RKO (cell line): ENCODE measurements around the gene DCK.
"Not testable (repeated sequence)": the region's sequence is repeated elsewhere in the genome, so short reads cannot be mapped to it uniquely, and the experiment has no call there.

Experiments
- DNase-seq: peaks from one replicate; pipeline ENCODE4 v3.0.0-alpha.2; 2016; ENCODE audit warnings: low spot score

Gene DCK

DNA sequence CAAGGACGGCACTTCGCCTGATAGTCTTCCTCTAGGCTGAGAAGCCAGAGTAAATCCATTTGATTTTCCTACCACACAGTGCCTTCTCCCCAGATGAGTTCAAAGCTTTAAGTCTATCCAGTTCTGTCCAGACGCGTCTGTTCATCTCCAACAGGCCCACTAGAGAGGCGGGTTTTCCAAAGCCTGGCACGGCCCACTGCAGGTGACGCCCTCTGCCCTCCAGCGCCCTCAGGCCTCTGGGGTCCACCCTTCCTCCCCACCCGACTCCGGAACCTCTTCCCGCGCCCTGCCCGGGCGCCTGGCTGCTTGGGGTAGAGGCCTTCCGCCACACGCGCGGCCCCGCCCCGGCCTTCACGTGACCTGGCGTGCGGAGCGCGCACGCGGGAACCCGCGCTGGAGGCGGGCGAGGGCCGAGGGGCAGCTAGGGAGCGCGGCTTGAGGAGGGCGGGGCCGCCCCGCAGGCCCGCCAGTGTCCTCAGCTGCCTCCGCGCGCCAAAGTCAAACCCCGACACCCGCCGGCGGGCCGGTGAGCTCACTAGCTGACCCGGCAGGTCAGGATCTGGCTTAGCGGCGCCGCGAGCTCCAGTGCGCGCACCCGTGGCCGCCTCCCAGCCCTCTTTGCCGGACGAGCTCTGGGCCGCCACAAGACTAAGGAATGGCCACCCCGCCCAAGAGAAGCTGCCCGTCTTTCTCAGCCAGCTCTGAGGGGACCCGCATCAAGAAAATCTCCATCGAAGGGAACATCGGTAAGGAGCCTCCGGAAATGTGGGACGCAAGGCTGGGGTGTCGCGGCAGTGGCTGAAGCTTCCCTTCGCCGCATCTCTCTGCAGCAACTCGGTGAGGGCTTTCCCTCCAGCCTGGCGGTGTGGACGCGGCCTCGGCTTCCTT, at the start of gene DCK:
DCK (plus strand) TSS at position 469 of the 888 bp plus-strand sequence; CDS start at position 656, 187 bp downstream.
- peak; percentile 93 for DNase-seq

DNA sequence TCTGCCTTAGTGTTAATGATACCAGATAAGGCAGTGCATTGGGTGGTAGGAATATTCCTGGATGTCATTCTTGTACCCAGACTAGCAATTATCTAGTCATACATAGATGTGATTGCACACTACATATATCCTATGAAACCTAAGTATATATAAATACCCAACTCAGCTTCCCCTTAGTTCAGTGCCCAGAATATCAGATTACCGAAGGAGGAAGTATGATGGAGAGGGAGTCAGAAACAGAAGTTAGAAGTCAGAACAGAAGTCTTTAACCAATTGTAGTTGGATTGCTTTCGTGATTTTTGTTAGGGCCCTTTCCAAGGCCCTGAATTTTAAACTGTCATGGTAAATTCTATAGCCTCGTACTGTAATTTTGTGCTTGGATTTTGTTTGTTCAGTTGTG, 48.4 kb upstream of the DCK start:
- DNase-seq = no peak

GRCh38 chr4:70945452-70946055, 47.9 kb upstream of the DCK start:
- no peak for DNase-seq

- no peak for DNase-seq
Measured at GRCh38 chr4:70946939-70947338, 46.5 kb upstream of the DCK start.

GRCh38 chr4:70948665-70949260, 44.7 kb upstream of the DCK start:
- DNase-seq = no peak

DNA sequence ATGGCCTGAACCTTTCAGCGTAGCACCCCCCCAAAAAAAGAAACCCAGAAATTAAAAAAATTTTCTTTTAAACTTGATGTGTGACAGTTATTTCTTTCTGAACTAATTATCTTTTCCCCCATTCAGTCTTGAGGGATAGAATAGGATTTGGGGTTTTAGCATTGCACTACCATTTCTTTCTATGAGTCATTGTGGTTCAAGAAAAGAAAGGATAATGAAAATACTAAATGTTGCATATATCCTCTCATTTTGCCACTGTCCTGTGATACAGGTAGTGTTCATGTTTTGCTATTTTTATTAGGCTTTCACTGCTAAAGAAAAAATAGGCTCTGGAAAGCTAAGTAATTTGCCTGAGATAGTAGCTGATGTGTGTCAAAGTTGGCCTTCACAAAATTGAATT, 39.4 kb upstream of the DCK start:
- no peak for DNase-seq

- DNase-seq = no peak
Measured at GRCh38 chr4:70956549-70957210, 36.8 kb upstream of the DCK start.

- DNase-seq = no peak
Measured at GRCh38 chr4:70958681-70959080, 34.8 kb upstream of the DCK start.

- DNase-seq = no peak
Measured at GRCh38 chr4:70969076-70969475, 24.4 kb upstream of the DCK start.

DNA sequence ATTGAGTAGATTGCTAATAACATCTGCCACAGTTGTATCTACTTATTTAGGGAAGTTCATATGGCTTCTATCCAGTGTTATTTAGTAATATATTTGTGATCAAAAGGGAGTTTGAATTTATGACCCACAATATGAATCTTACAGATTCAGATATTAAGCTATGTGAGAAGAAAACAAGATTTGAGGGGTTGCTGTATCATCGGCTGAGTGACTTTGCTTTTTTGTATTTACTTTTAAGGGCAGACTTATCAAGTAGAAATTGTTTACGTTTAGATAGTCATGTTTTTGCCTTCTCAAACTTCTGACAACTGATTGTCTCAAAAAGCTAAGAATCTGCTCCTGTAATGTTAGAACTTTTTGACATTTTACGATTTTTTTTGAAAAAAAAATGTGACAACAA, 17.2 kb upstream of the DCK start:
- no peak for DNase-seq

GRCh38 chr4:70979445-70980008, 13.9 kb upstream of the DCK start:
- no peak for DNase-seq

DNA sequence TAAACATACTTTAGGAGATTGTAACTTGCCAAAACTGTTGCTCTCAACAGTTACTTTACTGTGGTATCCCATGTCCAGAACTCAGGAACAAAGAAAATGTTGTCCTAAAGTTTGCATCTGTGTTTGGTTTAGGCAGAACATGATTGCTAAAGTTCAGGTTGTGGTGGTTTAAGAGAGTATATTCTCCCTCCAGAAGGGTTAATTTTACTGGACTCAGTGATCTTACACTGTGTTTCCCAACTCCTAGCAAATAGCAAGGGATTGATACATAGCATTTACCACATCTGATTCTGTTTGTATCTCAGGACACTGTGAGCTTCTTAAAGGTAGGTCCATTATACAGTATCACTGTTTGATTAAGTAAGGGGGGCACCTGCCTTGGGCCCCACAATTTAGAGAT, 13.3 kb upstream of the DCK start:
- no peak for DNase-seq

DNA sequence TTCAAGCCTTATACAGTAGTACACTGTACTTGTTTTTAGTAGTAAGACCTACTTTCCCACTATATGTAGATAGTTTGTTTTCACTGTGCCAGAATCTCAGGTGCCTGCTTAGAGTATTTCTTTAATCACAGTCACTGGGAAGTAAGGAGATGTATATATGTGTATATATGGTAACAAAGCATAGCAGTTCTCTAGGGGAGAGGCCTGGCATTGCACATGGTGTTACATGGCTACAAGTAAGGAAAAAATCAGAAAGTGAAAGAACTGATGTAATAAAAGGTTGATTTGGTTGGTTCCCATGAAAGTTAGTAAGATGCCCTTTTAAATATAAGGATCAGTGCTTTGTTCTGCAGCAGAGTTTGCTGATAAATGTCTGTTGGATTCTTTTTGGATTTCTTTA, 9.3 kb upstream of the DCK start:
- DNase-seq = no peak

- DNase-seq = no peak
Measured at GRCh38 chr4:70984589-70984988, 8.9 kb upstream of the DCK start.

DNA sequence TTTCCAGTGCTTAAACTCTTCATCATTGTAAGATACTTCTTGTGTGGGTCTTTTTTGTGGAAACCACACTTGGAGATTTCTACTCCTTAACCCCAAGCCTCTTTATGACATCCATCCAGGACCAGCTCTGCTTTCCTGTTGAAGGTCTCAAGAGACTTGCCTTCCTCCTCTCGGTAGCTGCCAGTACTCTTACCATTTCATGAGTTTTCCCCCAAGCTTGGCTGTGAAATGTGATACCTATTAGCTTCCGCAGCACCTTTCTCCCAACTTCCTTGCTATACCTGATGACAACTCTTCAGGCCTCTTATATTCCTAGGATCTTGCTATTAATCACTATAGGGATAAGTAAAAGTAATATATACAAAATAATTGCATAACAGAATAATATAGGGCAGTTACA, 1.9 kb upstream of the DCK start:
- DNase-seq = no peak

DNA sequence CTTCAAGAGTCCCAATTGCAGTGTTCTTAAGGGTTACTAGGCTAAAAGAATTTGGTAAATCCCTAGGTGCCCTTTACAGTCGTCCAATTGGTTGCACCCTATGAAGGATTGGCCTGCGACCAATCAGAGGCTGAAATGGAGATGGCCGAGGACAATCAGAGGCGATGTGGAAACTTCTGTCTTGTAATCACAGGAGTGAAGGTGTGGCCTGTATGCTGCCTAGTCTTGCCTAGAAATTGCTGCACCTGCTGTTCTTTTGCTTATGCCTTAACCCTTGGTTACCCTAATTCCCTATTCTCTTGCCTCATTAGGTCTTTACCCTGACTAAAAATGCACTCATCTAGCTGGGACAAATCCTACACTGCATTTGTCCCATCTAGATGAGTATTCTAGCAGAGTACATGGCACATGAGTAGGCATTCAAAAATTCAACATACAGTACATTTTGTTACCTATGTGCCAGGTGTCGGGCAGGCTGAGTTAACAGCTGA, 1.0 kb upstream of the DCK start:
- no peak for DNase-seq

GRCh38 chr4:70994069-70994366, 569 bp downstream of the DCK start:
- DNase-seq = peak; percentile 48

GRCh38 chr4:70994387-70995099, 1.1 kb downstream of the DCK start:
- peak; percentile 38 for DNase-seq

- peak; percentile 9 for DNase-seq
Measured at GRCh38 chr4:70996018-70996360, 2.5 kb downstream of the DCK start.

DNA sequence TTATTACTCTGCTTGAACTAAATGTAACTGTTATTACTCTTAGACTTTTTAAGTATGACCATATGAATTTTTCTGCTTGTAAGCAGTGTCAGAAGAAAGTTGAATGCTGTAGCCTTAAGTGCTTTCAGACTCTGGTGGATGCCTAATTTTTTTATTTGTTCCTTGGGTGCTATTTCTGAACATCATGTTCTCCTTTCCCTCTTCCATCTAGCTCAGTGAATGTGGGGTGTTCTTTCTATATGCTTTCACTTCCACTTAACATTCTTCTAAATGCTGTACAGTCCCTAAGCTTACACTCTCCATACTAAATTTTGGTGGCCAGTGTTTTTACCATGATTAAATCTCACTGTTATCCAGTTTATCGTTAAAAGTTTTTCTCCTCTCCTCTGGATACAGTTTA, 3.6 kb downstream of the DCK start:
- DNase-seq = no peak

GRCh38 chr4:70997546-70997945, 4.1 kb downstream of the DCK start:
- DNase-seq = no peak

- not testable (repeated sequence) for DNase-seq
Measured at GRCh38 chr4:70999639-71000038, 6.2 kb downstream of the DCK start.
